ENCODE measurements around the gene TMPRSS11A.

The TMPRSS11A gene

DNA sequence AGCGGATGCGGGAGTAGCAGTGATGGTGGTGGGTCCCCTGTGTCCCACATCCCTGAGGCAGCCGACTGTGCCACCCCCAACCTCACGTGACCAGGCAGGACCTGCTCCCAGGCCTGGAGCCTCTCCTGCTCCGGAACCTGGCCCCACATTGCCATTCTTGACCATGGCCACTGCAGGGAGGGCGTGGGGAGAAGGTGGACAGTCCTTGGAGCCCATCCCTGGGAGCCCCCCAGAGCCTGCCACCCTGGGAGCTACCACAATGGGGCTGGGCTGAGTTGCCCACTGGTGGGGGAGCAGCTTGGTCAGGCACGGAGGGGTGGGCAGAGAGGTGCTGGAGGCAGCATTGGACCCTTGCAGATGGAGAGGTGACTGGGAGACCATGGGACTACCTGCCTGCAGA lies 36.8 kb downstream of the TMPRSS11A start:
- no peak overlapping the region for H3K4me2 ChIP-seq (ENCODE audit: insufficient read depth, low read length)
- H3K79me2 ChIP-seq (ENCODE audit: insufficient read depth, low read length) = no peaks in the 10 kb centered on the region
- DNase-seq (no peak), ATAC-seq (ENCODE audit: insufficient read depth, low read depth) (no peak)
- no peak overlapping the region for H3K4me3 ChIP-seq (ENCODE audit: low read depth in 1 of 2, low read length in 2 of 2)
- TF ChIP-seq, protein P1, sequence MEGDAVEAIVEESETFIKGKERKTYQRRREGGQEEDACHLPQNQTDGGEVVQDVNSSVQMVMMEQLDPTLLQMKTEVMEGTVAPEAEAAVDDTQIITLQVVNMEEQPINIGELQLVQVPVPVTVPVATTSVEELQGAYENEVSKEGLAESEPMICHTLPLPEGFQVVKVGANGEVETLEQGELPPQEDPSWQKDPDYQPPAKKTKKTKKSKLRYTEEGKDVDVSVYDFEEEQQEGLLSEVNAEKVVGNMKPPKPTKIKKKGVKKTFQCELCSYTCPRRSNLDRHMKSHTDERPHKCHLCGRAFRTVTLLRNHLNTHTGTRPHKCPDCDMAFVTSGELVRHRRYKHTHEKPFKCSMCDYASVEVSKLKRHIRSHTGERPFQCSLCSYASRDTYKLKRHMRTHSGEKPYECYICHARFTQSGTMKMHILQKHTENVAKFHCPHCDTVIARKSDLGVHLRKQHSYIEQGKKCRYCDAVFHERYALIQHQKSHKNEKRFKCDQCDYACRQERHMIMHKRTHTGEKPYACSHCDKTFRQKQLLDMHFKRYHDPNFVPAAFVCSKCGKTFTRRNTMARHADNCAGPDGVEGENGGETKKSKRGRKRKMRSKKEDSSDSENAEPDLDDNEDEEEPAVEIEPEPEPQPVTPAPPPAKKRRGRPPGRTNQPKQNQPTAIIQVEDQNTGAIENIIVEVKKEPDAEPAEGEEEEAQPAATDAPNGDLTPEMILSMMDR (IDR thresholded peaks at IDR 0.05; ENCODE audit: borderline replicate concordance, extremely low read depth, low read length, poor library complexity, severe bottlenecking) = no peak
- no peak for TF ChIP-seq EZH2 (IDR thresholded peaks at IDR 0.05; ENCODE audit: borderline replicate concordance, low read depth, low read length, severe bottlenecking)
- no peaks in the 10 kb centered on the region for H3K4me1 ChIP-seq (ENCODE audit: insufficient read depth, low read length)
- H2AFZ ChIP-seq (ENCODE audit: low read depth, low read length) = no peak overlapping the region
- H3K27me3 ChIP-seq (ENCODE audit: insufficient read depth, low read length, poor library complexity) = no peaks in the 10 kb centered on the region
- no peak overlapping the region for H3K27ac ChIP-seq (ENCODE audit: low read length)
- H4K20me1 ChIP-seq (ENCODE audit: insufficient read depth, low read length) = no peaks in the 10 kb centered on the region
- H3K9me3 ChIP-seq (ENCODE audit: insufficient read depth, low read length, severe bottlenecking) = peaks cover 10% of the 10 kb centered on the region
- no peaks in the 10 kb centered on the region for H3K36me3 ChIP-seq (ENCODE audit: insufficient read depth, low read length)
- H3K9ac ChIP-seq (ENCODE audit: low read depth, low read length) = no peak overlapping the region

DNA sequence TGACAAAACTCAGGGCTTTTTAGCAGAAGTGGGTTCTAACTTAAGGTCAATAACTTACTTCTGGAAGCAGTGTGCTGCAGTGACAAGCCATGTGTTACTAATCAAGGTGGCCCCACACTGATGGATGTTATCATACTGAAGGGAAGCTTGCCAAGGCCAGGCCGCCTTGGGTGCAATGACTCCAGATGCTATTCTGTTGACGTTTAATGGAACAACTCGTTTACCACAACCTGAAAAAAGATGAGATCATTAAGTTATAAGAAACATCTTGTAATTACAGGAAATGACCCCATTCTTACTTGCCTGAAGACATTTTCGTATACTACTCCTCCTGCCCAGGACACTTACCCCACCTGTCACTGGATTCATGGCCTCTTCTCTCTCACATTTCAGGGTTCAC lies 40.6 kb downstream of the TMPRSS11A start:
- Histone ChIP-seq H3K79me2 (ENCODE audit: insufficient read depth, low read length) (no peaks in the 10 kb centered on the region), H3K27ac (ENCODE audit: low read length) (no peak overlapping the region), H3K4me1 (ENCODE audit: insufficient read depth, low read length) (no peaks in the 10 kb centered on the region), H3K4me2 (ENCODE audit: insufficient read depth, low read length) (no peak overlapping the region), H3K36me3 (ENCODE audit: insufficient read depth, low read length) (no peaks in the 10 kb centered on the region), H4K20me1 (ENCODE audit: insufficient read depth, low read length) (no peaks in the 10 kb centered on the region), H3K4me3 (ENCODE audit: low read depth in 1 of 2, low read length in 2 of 2) (no peak overlapping the region), H3K9me3 (ENCODE audit: insufficient read depth, low read length, severe bottlenecking) (peaks cover 10% of the 10 kb centered on the region), H3K9ac (ENCODE audit: low read depth, low read length) (no peak overlapping the region), H3K27me3 (ENCODE audit: insufficient read depth, low read length, poor library complexity) (no peaks in the 10 kb centered on the region), H2AFZ (ENCODE audit: low read depth, low read length) (no peak overlapping the region)
- no peak for ATAC-seq (ENCODE audit: insufficient read depth, low read depth)
- DNase-seq = no peak
- TF ChIP-seq EZH2 (IDR thresholded peaks at IDR 0.05; ENCODE audit: borderline replicate concordance, low read depth, low read length, severe bottlenecking) = no peak
- TF ChIP-seq, protein P1 (IDR thresholded peaks at IDR 0.05; ENCODE audit: borderline replicate concordance, extremely low read depth, low read length, poor library complexity, severe bottlenecking) = no peak

DNA sequence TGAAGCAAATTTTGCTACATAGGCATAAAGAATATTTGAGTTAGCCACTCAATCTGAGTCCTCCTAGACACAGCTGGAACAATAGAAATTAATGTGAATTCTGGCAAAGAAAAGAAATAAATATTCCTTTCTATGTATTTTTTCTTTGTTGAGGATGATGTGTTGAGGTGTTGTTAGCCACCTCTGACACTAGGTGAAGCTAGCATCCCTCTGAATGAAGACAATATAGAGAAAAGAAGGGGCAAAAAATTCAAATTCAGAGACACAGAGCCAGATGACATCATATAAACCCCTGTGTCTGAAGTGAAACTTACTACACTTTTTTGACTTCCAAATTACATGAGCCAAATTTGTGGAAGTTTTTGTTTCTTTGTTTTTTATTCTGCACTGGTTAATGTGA lies 44.9 kb downstream of the TMPRSS11A start:
- Histone ChIP-seq H3K4me3 (ENCODE audit: low read depth in 1 of 2, low read length in 2 of 2) (no peak overlapping the region), H3K36me3 (ENCODE audit: insufficient read depth, low read length) (no peaks in the 10 kb centered on the region), H3K4me2 (ENCODE audit: insufficient read depth, low read length) (no peak overlapping the region), H3K9ac (ENCODE audit: low read depth, low read length) (no peak overlapping the region), H3K79me2 (ENCODE audit: insufficient read depth, low read length) (no peaks in the 10 kb centered on the region), H2AFZ (ENCODE audit: low read depth, low read length) (no peak overlapping the region), H3K27me3 (ENCODE audit: insufficient read depth, low read length, poor library complexity) (no peaks in the 10 kb centered on the region), H3K9me3 (ENCODE audit: insufficient read depth, low read length, severe bottlenecking) (no peaks in the 10 kb centered on the region), H4K20me1 (ENCODE audit: insufficient read depth, low read length) (no peaks in the 10 kb centered on the region), H3K4me1 (ENCODE audit: insufficient read depth, low read length) (peaks cover 12% of the 10 kb centered on the region), H3K27ac (ENCODE audit: low read length) (no peak overlapping the region)
- ATAC-seq (ENCODE audit: insufficient read depth, low read depth) = 0 out of 3 replicates have a peak, but pooled peaks have one; percentile 35
- no peak for DNase-seq
- TF ChIP-seq, protein P1 (IDR thresholded peaks at IDR 0.05; ENCODE audit: borderline replicate concordance, extremely low read depth, low read length, poor library complexity, severe bottlenecking) = peak; percentile 61
- TF ChIP-seq EZH2 (IDR thresholded peaks at IDR 0.05; ENCODE audit: borderline replicate concordance, low read depth, low read length, severe bottlenecking) = no peak

Measured in DND-41 (cell line).